HG02981 (cell line): ENCODE results near the gene RBMX.
A peak's percentile ranks its signal among the peaks of the same experiment; 100 is the strongest.
"Not testable (repeated sequence)": the region's sequence is repeated elsewhere in the genome, so short reads cannot be mapped to it uniquely, and the experiment has no call there.

Experiments used
- ATAC-seq: cut with Tn5 transposase; IDR thresholded peaks from one replicate; pipeline ENCODE4 v1.9.1; 2021; ENCODE audit warnings: mild to moderate bottlenecking, moderate library complexity; ENCODE audit not compliant: unreplicated experiment

RBMX gene

DNA sequence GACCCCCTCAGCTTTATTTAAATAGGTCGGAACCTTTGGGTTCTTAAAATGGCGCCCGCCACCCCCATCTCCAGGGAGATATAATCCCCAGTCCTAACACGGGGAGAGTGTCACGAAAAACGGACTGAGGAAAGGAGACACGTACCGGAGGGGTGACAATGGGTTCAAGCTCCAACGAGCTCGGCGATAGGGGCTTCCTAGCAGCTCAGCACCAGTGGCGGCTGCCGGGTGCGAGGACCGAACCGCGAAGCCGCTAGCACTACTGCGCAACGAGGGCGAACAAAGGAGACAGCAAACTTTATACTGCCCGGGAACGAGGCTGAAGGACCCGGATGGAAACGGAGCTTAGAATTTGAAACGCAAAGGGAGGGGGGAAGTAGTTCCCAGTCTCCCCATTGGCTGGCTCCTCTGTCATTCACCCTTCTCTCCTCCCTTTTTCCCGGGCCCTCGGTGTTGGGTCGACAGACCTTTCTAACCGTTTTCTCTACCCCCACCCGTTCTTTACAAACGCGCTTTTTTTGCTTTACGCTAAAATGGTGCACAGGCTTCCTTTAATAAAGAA, at the start of gene RBMX:
RBMX (minus strand) TSS at position 274 of the 562 bp plus-strand sequence. CDS start 1,298 bp downstream, outside the sequence.
- ATAC-seq: peak; percentile 94

DNA sequence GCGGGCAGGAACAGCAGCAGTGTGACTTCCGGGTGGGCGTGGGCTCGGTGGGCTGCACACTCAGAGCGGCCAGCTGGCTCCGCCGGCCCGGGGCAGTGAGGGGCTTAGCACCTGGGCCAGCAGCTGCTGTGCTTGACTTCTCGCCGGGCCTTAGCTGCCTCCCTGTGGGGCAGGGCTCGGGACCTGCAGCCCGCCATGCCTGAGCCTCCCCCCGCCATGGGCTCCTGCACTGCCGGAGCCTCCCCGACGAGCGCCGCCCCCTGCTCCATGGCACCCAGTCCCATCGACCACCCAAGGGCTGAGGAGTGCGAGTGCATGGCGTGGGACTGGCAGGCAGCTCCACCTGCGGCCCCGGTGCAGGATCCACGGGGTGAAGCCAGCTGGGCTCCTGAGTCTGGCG, 40.9 kb upstream of the RBMX start:
- not testable (repeated sequence) for ATAC-seq

DNA sequence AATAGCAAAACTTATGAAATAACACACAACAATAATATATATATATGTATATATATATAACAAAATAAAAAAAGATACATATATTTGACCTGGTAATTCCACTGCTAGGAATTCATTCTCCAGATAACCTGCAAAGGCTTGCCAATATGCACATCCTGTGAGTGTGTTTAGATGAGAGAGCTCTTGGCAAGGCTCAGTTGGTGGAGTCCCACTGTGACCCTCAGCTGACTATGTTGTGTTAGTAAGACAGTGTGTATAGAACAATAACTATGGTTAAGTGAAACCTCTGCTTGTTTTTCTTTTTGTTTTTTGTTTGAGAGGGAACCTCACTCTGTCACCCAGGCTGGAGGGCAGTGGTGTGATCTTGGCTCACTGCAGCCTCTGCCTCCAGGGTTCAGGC, 39.5 kb upstream of the RBMX start:
- ATAC-seq: no peak

DNA sequence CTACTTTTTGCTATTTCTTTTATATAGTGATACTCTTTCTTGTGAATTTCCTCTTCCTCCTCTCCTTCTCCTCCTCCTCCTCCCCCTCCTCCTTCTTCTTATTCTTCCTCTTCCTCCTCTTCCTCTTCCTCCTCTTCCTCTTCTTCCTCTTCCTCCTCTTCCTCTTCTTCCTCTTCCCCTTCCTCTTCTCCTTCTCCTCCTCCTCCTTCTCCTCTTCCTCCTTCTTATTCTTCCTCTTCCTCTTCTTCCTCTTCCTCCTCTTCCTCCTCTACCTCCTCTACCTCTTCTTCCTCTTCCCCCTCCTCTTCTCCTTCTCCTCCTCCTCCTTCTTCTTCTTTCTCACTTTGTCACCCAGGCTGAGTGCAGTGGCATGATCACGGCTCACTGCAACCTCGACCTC, 36.3 kb upstream of the RBMX start:
- ATAC-seq: no peak

DNA sequence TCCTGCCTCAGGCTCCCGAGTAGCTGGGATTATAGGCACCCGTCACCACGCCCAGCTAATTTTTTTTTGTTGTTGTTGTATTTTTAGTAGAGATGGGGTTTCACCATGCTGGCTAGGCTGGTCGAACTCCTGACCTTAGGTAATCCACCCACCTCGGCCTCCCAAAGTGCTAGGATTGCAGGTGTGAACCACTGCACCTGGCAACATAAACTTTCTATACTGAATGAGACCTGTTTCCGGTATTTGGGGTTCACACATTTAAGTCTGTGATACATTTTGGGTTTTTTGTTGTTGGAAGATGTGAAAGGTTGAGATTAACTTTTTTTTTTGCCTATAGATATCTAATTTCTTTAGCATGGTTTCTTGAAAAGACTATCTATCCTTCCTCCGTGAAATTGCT, 31.1 kb upstream of the RBMX start:
- ATAC-seq: not testable (repeated sequence)

DNA sequence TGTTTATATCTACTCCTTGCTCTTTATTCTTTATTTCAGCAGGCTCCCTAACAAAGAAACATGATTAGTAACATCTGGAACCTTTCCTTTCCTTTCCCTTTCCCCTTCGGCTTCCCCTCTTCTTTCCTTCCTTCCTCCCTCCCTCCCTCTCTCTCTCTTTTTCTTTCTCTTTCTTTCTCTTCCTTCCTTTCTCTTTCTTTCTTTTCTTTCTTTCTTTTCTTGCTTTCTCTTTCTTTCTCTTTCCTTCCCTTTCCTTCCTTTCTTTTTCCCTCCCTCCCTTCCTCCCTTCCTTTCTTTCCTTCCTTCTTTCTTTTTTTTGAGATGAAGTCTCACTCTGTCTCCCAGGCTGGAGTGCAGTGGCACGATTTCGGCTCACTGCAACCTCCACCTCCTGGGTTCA, 30.7 kb upstream of the RBMX start:
- no peak for ATAC-seq

DNA sequence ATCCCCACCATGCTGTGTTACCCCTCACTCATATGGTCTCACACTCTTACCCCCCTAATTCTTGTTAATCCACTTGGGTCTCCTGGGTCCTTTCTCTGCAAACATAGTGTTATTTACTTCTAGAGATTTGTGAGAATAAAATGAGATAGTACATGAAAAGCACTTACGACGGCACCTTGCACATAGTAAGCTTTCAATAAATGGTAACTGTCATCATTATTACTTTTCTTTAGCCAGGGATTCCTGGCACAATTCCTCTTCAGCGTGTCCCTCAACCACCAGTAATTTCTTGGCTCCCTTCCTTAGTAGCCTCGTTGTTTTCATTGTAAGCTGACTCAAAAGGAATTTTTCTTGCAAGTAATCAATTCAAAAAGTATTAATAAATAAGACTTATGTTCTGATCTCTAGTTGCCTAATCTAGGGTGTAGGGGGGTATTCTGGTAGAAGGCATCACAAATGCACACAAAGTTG, 30.1 kb upstream of the RBMX start:
- ATAC-seq: no peak

DNA sequence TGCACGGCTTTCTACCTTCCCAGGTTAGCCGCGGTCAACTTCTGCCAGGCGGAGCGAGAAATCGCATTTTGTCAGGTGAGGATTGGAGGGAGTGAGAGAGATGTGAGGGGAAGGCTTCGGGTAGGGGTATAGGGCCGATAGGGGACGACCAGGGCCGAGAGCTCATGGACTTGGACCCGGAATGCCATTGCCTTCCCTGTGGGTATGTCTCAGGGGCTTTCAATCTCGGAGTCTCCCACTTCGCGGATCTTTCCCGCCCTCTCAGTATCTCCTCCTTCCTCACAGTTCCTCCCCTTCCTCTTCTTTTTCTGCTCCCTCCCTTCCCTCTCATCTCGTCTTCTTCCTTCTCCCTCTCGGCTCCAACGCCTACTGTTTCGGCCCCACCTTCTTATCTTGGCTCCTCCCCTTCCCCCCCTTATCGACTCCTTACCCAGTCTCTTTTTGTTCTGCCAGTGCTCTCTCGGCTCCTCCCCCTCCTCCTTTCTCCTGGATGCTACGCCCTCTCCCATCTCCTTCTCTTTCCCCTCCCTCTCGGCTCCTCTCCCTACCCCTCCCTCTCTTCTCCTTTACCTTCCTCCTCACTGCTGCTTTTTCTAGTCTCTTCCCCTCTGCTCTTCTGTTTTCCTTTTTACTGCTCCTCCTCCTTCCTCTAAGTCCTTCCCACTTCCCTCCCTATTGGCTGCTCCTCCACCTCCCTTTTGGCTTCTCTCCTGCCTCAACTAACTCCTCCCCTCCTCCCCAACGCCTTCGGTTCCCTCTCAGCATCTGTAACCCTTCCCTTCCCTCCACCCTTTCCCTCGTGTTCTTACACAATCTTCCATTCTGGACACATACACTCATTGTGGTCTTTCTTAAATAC, 29.4 kb upstream of the RBMX start:
- ATAC-seq: peak; percentile 63

DNA sequence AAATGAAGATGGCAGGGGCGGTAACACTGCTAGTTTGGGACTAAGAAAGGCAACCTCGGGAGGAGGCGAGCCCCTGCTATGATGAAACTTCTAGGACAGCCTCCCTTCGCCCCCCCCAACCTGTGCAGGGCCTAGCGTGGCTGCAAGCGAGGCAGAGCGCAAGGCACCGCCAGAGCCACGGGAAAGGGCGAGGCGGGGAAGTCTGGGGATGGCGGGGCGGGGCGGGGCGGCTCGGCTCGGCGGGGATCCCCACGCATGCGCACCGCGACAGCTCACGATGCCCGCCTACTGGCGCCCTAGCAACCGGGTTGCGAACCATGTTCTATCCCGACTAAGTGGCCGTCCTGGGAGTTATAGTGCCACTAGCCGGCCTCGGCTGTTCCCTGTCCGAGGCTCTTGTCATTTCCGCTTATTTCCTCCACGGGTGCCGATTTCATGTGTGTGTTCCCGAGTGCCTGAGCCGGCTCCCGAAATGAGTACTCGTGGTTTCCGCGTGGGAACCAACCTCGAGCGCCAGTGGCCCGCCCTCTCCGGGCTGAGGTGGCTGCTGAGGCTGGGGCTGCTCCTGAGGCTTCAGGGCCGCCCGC, 28.7 kb upstream of the RBMX start:
- ATAC-seq: peak; percentile 66

DNA sequence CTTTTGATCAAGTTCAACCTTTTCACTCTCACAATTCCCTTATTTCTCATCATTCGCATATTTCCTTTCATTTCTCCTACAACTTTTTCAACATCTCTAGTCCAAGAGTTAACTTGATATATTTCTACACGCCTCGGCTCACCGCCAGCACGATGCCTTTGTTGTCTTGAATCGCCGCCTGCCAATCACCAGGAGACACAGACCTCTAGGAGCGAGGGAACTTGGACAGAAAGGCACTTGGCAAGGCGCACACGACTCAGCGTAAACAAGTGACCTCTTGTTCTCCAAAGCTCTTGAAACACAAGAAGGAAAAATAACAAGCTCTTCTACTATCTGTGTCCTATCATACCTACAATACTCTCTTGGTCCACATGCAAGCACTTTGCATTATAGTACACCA, 27.1 kb upstream of the RBMX start:
- no peak for ATAC-seq

DNA sequence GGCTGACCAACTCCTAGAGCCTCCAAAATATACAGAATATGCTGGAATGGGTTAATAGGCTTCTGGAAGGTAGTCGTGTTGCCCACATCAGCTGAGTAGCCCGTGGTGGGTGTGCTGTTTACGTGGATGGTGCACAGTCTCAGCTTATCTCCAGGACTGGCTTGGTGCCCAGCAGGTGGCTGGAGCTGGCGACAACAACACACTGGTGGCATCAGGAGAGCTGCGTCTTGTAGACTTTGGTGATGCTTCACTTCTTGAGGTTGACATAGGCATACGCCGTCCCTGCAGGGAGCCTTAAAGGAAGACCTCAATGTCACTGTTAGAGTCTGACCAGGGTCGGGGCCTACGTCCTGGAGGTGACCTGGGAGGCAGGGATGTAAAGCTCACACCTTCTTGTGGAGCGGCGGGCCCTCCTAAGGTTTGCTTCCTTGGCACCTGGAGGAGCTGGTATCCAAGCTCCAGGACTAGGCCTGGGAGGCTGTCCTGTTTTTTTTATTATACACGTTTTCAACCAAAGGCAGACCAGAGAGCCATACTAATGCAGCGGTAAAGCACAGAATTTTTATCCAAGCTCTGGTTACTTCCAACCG, 26.5 kb upstream of the RBMX start:
- ATAC-seq: no peak

DNA sequence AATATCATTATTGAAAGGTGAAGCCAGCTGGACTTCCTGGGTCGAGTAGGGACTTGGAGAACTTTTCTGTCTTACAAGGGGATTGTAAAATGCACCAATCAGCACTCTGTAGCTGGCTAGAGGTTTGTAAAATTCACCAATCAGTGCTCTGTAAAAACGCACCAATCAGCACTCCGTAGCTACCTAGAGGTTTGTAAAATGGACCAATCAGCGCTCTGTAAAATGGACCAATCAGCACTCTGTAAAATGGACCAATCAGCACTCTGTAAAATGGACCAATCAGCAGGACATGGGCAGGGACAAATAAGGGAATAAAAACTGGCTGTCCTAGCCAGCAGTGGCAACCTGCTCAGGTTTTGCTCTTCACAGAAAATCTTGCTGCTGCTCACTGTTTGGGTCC, 23.5 kb upstream of the RBMX start:
- ATAC-seq: not testable (repeated sequence)

DNA sequence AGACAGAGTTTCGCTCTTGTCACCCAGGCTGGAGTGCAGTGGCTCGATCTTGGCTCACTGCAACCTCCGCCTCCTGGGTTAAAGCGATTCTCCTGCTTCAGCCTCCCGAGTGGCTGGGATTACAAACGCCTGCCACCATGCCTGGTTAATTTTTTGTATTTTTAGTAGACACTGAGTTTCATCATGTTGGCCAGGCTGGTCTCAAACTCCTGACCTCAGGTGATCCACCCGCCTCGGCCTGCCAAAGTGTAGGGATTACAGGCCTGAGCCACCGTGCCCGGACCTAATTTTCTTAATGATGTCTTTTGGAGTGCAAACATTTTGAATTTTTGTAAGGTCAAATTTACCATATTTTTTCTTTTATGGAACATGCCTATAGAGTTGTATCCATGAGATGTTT, 19.5 kb upstream of the RBMX start:
- ATAC-seq: not testable (repeated sequence)

DNA sequence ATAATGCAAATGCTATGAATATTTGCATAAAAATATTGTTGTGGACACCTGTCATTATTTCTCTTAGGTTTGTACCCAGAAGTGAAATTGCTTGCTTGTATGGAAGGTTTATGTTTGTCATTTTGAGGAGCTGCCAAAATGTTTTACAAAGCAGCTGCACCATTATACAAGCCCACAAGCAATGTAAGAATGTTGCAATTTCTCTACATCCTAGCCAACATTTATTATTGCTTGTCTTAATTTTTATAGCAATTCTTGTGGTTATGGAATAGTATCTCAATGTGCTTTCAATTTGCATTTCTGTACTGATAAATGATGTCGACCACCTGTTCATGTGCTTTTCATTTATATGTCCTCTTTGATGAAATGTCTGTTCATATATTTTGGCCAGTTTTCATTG, 18.7 kb upstream of the RBMX start:
- ATAC-seq: no peak

DNA sequence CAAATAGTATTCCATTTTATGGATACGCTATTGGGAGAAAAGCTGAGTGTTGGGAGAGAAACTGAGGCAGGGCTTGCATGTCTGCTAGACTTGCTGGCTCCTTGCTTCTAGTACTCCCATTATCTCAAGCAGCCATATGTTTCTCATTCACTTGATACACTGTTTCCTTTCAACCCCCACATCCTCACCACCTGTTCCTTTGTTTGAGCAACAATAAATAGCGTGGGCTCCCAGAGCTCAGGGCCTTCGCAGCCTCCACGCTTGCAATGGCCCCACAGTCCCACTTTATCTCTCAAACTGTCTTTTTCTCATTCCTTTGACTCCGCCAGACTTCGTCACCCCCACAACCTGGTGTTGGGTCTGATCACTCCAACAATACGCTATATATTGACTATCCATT, 18.2 kb upstream of the RBMX start:
- not testable (repeated sequence) for ATAC-seq

DNA sequence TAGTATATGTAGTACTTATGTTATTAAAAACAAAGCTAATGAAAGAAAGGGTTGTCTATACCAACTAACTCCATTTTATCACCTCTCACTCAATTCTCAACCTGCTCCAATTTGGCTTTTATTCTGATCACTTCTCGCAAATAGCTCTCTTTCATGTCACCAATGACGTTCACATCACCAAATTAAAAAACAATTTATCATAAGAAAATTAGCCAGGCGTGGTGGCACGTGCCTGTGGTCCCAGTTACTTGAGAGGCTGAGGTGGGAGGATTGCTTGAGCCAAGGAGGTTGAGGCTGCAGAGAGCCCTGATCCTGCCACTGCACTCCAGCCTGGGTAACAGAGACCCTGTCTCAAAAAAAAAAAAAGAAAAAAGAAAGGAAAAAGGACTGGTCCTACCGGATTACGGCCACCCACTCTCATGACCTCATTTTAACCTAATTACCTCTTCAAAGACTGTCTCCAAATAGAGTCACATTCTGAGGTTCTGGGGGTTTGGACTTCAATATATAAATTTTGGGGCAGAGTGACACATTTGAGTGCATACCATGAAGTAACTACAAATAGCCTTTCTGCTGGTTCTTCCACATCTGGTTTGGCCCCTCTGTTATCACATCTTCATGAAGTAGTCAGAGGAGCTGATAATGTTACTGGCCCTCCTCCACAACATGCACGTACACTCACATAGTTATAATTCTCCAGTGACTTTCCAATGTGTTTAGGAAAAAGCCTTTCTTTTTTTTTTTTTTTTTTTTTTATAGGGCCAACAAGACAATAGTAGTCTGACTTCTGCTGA, 15.8 kb upstream of the RBMX start:
- ATAC-seq: no peak

DNA sequence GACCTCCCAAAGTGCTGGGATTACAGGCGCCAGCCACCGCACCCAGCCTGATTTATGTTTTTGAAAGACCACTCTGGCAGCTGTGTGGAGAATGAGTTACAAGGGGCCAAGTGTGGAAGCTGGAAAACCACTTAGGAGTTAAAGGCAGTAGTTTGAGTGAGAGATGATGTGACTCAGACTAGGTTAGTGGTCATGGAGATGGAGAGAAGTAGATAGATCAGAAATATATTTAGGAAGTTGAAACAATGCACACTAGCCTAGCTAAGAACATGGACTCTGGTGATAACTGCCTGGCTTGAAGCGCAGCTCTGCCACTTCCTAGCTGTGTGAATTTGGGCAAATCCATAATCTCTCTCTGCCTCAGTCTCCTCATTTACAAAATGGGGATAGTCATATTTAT, 11.9 kb upstream of the RBMX start:
- ATAC-seq: no peak

DNA sequence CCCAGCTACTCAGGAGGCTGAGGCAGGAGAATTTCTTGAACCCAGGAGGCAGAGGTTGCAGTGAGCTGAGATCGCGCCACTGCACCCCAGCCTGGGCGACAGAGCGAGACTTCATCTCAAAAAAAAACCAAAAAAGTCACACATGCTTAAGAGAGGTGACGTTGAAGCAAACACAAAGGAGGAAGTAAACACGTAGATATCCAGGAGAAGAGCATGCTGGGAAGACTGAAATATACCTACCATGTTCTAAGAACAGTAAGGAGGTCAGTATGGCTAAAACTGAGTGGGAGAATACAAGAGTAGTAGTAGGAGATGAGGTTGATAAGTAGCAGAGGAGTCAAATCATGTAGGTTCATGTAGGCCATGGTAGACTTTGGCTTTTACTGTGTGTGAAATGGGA, 10.1 kb upstream of the RBMX start:
- ATAC-seq: not testable (repeated sequence)

DNA sequence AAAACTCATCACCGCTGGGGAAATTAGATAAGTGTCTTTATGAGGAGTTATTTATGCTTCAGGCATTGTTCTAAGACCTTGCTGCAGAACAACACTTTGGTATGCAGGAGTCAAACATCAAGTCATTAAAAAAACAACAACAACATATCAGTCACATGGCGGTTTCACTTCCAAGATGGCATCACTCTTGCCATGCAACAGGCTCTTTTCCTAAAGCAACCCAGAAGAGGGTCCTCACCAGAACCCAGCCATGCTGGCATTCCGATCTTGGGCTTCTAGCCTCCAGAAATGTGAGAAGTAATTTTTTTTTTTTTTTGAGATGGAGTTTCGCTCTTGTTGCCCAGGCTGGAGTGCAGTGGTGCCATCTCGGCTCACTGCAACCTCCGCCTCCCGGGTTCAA, 8.7 kb upstream of the RBMX start:
- no peak for ATAC-seq

DNA sequence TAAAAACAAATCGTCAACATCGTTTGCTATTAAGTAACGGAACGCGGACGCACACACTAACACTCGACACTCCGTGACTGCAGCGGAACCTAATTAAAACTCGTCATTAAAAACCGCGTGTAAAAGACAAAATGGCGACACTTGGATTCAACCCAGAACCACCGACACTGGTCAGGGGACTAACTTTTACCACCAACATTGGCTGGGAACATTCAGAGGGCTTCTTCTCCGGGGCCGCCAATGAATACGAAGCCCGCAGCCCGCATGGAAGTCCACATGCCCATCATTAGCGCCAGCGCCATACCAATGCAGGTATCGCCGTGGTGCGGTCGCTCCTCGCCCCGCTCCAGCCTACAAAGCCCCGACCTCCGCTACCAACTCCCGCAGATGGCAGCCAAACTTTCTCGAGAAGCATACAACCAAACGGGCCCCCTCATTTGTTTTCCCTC, 498 bp downstream of the RBMX start:
- peak; percentile 13 for ATAC-seq
